HG02623 (cell line): ENCODE results near the gene FNDC10.
"Not testable (repeated sequence)": the region's sequence is repeated elsewhere in the genome, so short reads cannot be mapped to it uniquely, and the experiment has no call there.

Experiments used
- ATAC-seq: cut with Tn5 transposase; IDR thresholded peaks from one replicate; pipeline ENCODE4 v1.9.1; 2021; ENCODE audit warnings: moderate library complexity; ENCODE audit not compliant: unreplicated experiment

The FNDC10 gene

DNA sequence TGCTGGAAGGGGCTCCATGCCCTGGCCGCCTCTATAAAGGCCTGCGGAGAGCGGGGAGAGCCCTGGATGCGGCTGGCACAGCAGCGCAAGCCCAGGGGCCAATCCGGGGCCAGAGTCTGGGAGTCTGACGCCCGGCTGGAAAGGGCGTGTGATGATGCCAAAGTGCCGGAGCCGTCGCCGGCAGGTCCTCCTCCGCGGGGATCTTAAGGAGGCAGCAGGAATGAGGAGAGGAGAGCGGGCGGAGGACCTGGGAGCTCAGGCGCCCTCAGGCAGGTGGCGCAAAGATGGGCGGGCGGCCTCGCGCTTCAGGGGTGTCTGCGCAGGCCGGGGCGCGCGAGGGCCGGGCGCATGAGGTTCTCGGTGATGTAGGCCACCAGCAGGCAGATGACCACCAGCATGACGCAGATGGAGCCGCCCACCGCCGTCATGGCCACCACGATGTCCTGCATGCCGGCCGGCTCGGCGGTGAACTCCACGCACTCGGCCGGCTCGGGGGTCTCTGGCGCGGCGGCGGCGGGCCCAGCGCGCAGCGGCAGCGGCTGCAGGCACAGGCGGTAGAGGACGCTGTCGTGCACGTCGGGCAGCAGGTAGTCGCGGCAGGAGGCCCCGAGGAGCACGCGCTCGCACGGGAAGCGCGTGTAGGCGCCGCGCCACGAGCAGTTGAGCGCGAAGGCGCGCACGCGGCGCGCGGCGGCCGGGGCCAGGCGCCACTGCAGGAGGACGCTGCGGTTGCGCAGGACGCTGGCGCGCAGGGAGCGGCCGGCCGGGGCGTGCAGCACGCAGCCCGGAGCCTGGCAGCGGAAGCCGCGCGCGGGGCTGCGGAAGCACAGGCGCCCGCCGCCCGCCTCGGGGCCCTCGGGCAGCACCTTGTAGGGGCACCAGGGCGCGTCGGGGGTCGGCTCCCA, 653 bp downstream of the FNDC10 start:
- ATAC-seq: no peak

DNA sequence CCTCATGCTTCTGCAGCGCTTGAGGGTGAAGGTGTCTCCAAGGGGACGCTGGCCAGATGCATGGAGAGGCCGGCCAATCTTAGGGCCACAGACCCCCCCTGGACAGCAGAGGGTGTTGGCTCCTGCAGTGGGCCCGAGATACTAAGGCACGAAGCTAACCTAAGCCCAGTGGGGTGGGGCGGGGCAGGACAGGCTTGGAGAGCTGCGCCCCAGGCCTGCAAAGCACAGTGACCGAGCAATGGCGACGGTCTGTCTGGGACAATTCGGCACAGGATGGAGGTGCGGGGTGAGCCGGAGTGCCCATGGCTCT, 1.3 kb downstream of the FNDC10 start:
- ATAC-seq: no peak

DNA sequence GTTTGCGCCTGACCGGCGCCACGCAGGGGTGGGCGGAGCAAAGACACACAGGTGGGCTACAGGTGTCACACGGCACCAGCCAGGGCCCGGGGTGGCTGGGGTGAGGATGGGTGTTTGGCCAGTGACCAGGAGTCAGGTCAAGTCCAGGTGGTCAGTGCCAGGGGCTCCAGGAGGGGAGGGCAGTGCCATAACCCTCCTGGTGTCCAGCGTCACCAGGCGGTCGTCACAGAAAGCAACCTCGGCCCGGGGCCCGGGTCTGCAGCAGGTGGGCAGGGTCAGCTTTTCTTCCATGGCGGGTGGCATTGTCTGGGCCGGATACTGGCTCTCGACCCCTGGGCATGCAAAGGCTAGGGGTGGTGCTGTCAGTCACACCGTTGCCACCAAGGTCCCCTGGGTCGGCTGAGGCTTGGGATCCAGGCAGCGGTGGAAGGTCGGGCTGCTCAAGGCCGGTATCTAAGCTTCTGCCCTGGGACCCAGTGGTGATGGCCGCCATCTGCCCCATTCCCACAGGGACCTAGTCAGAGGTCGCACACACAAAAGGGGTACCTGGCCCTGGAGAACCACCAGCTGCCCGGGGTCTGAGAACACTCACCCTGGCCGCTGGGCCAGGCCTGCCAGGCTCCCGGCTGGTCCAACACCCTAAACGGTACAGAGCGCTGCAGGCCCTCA, 1.8 kb downstream of the FNDC10 start:
- no peak for ATAC-seq

DNA sequence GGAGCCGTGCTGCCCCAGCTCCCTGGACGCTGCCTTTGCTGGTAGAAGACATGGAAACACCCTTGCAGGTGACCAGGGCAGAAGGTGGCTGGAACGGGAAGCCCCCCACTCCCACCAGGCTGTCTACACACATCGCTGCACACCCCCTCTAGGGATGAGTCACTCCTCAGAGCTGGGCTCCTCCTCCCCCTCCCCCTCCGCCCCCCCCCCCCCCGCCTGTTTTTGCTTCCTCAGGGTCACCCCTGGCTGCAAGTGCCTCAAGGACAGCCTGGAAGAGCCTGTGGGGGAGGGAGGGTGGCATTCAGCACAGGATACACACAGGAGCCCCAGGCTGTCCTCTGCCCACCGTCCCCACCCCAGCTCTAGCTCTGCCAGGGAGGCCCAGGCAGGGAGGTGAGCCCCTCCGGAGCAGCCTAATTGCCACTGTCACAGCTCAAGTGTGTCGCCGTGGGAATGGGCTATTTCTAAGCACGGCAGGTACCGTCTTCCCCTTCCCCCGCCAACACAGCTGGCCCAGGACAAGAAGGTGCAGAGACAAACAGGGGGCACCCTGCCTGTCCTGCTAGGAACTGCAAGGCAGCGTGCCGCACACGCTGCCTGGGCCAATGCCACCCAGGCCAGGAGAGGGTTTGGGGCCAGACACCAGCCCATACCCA, 2.5 kb downstream of the FNDC10 start:
- ATAC-seq: no peak

DNA sequence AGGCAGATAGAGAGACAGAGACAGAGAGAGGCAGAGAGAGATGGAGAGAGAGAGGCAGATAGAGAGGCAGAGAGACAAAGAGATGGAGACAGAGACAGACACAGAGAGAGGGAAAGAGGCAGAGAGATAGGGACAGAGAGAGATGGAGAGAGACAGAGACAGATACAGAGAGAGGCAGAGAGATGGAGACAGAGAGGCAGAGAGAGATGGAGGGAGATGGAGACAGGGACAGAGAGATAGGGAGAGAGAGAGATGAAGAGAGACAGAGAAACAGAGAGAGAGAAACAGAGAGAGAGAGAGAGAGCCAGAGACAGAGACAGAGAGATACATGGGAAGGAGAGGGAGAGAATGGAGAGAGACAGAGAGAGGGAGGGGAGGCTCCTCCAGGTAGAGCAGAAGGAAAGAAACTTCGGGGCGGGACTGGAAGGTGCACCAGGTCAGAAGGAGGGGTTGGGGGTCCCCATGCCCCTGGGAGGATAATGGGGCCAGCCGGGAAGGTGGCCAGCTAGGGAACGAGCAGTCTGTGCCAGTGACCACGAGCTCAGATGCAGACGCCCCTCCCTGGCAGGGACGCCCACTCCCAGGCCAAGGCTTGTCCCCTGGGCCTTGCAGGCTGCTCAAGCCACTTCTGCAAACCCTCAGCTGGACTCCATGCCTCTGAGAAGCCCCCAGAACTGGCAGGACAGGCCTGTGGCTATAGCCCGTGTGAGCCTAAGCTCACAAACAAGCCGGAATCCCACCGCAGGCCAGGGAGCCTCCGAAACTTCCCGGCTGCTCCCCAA, 3.3 kb downstream of the FNDC10 start:
- no peak for ATAC-seq

DNA sequence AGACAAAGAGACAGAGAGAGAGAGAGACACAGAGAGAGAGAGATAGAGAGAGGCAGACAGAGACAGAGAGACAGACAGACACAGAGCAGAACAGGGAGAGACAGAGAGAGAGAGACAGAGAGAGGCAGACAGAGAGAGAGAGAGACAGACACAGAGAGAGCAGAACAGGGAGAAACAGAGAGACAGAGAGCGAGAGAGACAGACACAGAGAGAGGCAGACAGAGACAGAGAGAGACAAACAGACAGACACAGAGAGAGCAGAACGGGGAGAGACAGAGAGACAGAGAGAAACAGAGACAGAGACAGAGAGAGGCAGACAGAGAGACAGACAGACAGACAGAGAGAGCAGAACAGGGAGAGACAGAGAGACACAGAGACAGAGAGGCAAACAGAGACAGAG, 4.6 kb downstream of the FNDC10 start:
- not testable (repeated sequence) for ATAC-seq

DNA sequence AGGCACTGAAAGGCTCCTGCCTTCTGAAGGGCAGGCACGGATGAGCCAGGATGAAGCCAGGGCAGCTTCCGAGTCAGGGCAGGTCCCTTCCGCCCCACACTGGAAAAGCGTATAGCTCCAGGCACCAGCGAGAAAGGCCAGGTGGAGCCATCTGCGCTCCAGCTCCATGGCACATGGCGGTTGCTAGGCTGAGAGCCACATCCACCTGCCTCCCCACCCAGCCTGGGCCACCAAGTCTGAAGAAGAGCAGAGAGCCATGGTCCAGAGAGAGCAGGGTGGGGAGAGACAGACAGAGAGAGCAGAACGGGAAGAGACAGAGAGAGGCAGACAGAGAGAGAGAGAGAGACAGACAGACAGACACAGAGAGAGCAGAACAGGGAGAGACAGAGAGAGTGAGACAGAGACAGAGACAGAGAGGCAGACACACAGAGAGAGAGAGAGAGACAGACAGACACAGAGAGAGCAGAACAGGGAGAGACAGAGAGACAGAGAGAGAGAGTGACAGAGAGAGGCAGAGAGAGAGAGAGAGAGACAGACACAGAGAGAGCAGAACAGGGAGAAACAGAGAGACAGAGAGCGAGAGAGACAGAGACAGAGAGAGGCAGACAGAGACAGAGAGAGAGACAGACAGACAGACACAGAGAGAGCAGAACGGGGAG, 5.2 kb downstream of the FNDC10 start:
- no peak for ATAC-seq

DNA sequence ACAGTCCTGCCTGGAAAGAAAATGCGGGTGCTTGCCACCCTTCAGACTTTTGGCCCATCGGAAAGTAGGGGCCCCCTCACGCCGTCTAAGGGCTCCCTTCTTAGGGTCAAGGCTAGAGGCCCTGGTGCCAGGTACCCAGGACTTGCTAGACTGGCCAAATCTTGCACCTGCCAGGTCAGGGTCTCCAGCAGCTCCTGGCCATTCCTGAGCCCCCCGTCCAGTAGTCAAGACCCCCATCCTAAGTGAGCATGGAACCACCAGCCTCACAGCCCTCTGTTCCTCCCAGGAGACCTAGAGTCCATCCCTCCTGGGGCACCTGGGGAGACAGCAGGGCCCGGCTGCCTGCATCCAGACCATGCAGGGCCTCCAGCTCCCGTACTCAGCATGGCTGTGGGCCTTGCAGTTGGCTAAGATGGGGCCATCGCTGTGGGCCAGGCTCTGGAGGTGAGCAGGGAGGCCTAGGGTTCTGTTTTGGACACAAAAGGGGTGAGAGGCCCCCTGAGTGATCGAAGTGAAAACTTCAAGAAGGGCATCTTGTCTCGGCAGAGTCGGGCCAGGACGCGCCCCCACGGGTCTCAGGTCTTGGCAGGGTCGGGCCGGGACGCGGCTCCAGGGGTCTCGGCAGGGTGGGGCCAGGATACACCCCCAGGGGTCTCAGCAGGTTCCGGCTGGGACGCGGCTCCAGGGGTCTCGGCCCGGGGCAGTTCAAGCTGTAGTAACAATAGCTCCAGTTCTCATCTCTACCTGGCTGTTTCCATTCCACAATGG, 5.9 kb downstream of the FNDC10 start:
- ATAC-seq: no peak

DNA sequence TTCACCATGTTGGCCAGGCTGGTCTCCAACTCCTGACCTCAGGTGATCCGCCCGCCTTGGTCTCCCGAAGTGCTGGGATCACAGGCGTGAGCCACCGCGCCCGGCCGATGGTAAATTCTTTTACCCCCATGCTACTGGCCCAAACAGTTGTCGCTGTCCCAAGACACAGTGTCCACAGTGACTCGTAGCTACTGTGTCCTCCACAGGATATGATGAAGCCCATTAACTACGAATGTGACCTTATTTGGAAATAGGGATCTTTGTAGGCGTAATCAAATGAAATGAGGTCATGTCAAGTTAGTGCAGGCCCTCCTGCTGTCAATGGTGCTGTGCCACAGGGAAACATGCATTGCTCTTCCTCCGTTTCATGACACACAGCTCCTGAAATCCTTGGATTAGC, 8.5 kb downstream of the FNDC10 start:
- no peak for ATAC-seq

DNA sequence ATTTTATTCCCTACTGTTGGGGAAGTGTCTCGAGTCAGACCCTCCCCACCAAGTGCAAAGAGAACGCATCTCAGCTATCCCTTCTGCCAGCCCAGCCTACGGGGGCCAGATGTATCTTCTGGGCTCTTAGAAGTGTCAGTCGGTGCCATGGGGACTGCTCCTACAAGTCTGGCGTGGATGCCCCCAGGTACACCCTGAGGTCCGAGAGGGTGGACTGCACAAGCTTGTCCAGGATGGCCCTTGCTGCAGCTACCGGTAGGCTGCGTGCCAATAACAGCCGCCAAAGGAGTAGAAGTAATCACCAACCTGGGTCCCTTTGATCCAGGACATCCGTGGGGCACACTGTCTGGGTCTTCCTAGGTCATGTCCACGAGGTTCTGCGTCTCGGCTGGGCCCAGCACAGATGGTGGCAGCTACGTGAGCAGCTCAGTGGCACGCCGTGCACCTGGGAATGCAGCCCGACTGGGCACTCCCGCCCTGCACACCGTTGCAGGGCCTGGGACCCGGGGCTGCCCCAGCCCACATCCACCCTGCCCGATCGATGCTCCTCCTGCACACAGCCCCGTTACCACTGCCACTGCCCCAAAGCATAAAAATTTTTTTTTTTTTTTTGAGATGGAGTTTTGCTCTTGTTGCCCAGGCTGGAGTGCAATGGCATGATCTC, 16.5 kb downstream of the FNDC10 start:
- no peak for ATAC-seq

DNA sequence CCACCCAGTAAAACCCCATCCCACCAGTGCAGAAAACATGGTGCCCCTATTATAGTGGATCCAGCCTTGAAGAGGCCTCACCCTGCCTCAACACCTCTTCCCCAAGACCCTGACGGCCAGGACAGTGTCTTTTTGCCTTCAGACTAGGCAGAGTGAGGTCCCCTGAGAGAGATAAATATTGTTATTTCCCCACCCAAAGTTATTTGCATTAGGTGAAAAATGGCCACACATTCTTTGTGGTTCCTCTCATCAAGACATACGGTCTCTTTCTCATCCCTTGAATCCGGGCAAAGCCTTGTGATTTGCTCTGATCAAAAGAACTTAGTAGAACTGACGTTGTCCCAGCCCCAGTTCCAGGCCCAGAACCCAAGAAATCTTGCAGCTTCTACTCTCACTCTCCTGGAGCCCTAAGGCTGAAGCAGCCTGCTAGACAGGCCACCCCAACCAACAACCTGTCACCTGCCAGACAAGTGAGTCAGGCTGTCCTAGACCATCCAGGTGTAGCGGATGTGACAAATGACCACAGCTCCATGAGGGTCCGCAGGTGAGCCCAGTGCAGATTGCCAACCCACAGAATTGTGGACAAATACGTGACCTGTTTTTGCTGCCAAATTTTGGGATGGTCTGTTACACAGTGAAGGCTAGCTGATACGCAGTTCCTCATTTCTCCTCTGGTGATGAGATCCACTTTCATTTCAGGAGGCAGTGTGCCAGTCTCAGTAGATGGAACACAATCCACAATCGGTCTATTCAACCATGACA, 17.2 kb downstream of the FNDC10 start:
- no peak for ATAC-seq

DNA sequence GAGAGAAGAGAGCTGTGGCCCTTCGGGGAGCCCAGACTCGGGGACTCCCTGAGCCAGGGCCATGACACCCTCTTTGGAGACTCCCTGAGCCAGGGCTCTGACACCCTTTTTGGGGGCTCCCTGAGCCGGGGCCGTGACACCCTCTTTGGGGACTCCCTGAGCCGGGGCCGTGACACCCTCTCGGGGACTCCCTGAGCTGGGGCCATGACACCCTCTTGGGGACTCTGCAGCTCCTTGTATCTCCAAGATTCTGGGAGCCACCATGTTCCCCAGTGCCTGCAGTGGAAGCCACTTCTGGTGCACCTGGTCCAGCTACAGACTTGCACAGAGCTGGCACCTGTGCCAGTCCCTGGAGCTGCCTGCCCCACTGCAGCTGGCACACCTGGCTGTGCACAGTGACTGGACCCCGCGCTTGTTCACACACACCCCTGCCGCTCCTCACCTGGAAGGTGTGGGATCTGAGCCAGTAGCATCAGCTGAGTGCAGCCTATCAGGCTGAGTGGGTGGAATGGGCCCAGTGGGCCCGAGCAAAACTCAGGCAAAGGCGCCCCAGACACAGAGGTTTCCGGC, 21.5 kb downstream of the FNDC10 start:
- ATAC-seq: no peak

DNA sequence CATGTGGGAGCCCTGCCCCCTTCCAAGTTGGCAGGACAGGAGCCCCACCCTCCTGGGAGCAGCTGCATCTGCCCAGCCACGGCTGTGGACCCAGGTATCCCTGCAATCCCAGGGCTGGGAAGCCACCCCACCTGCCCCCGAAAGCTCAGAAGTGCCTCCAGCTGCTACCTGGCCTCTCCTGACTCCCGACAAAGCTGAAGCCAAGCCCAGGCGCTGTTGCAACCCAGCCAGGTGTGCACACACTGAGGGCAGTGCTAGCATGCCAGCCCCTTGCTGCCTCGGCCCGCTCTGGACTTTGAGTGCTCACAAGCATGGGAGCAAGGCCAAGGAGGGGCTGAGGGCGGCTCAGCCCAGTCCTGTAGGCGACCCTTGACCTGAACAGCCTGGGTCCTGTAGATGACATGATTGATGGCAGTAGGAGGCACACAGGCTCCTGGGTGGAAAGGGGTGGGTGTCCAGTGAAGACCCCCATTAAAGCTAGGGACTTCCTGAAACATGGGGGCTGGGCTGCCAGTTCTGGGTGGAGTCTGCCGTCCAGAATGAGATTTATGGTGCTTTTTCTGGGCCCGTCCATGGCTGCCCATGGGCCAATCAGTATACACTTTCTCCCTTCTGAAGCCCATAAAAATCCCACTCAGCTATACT, 22.4 kb downstream of the FNDC10 start:
- no peak for ATAC-seq

DNA sequence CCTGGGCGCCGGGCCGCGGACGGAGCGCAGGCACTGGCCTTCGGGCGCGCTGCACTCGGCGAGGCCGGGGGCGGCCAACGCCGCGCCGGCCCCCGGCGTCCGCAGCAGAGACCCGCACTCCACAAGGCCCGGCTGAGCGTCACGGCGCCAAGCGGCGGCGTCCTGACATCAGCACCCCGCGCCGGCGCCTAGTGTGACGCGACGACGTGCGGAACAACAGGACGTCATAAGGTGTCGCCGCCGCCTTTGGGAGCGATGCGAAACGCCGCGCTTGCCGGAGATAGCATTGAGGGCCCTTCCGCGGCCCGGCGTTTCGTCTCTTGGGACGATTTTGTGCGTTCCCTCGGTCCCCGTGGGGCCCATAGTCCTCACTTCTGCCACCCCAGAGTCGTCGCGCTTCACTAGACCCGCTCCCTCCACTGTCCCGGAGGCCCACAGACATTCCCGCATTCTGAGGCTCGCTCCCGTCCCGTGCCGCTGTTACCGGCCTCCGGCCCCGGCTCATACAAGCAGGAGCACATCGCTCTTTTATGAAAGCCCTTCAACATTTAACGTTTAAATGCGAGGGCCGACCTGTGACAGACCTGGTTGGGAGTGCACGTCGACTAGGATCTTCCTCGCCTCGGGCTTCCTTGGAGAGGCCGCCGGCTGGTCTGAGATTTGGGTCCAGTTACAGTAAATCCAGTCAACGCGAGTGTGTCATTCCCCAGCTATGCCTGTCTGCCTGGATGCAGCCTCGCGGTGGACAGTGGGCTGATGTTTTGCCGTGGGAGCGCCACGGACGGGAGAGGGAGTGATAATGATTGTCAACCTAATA, 25.0 kb downstream of the FNDC10 start, which contains the start of gene SSU72:
TSS of gene SSU72 (minus strand) at position 143 of the 817 bp plus-strand sequence. CDS start 306 bp downstream, outside the sequence.
- peak; percentile 83 for ATAC-seq

DNA sequence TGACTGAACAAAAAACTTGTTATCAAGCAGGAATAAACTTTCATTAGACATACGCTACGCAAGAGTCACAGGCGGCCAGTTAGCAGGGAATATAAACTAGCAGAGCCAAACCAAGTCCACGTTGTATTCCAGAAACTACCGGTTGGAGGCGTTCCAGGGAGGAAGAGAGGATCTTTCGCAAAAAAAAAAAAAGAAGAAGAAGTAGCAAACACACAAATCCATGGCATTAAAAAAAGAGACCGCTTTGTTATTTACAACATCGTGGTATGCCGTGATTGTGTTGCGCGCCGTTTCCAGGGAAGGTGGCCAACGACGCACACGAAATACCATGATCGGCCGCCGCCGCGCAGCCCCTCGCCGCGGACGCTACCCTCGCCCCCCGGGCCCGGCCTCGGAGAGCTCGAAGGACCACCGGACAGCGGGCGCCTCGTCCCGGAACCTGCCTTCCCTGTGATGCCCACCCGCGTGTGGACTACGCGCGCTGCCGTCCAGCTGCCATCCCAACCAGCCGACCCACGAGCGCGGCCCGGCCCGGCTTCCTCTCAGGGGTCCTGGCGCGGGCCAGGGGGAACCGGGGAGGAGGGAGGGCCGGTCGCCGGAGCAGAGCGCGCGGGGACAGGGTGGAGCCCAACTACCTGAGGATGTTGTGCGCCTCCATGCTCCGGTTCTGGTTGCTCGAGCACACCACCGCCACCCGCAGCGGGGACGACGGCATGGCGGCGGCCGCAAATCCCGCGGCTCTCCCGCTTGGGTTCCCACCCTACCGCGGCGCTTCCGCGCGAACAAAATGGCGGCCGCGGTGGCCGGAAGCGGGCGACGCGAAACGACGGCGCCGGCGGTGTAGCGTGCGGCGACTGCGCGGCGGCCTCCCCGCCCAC, 25.9 kb downstream of the FNDC10 start:
- peak; percentile 58 for ATAC-seq

DNA sequence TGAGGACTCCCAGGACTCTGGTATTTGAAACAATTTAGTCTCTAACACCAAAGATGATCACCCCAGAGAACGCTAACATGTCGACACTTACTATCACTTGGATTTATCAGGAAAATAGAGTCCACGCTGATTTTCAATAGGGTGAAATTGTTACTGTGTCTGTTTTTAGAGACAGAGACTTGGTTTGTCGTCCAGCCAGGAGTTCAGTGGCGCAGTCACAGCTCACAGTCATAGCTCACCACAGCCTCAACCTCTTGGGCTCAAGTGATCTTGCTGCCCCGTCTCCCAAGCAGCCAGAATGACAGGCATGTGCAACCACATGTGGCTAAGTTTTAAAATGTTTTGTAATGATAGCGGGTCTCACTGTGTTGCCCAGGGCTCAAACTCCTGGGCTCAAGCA, 30.6 kb downstream of the FNDC10 start:
- no peak for ATAC-seq
